Suprapubic skin (tissue), 4 donors: Measurements from ENCODE around the gene CSAG1. TPM values are rescaled to one million over a fixed set of nuclear protein-coding genes. Genes with fewer than 3 reads are reported as not detected.
A peak's percentile ranks its signal among the peaks of the same experiment; 100 is the strongest.
"Not testable (repeated sequence)": the region's sequence is repeated elsewhere in the genome, so short reads cannot be mapped to it uniquely, and the experiment has no call there.

ENCODE experiments used
- DNase-seq, 2 donors: peaks; one replicate each; pipeline ENCODE4 v3.0.0-alpha.2; 2019; ENCODE audit warnings: low spot score in 2 of 2
- H3K27ac ChIP-seq: fragments of 200-600 bp; sonication (generic); one replicate; pipeline ENCODE4 v1.5.1; 2019
- H3K27me3 ChIP-seq: fragments of 200-600 bp; sonication (generic); one replicate; pipeline ENCODE4 v1.5.1; 2019
- H3K36me3 ChIP-seq: fragments of 200-600 bp; sonication (generic); one replicate; pipeline ENCODE4 v1.5.1; 2019
- H3K4me1 ChIP-seq: fragments of 200-600 bp; sonication (generic); one replicate; pipeline ENCODE4 v1.5.1; 2019
- H3K4me3 ChIP-seq: fragments of 200-600 bp; sonication (generic); one replicate; pipeline ENCODE4 v1.5.1; 2019; ENCODE audit warnings: mild to moderate bottlenecking
- H3K9me3 ChIP-seq: fragments of 200-600 bp; sonication (generic); one replicate; pipeline ENCODE4 v1.5.1; 2019
- WGBS: methylation state at CpG from one replicate; pipeline ENCODE4 v1.1.5; 2018; 5-methylcytosine and 5-hydroxymethylcytosine counted together
- total RNA-seq, 4 donors: library from RNA; depleted of rRNA; stranded (reverse); fragments of >200 nt; gene quantifications; one replicate each; pipeline ENCODE4 v1.1.0, GENCODE V29; 2016

The CSAG1 gene
- total RNA-seq, 4 donors from 2014 or later = not detected

DNA sequence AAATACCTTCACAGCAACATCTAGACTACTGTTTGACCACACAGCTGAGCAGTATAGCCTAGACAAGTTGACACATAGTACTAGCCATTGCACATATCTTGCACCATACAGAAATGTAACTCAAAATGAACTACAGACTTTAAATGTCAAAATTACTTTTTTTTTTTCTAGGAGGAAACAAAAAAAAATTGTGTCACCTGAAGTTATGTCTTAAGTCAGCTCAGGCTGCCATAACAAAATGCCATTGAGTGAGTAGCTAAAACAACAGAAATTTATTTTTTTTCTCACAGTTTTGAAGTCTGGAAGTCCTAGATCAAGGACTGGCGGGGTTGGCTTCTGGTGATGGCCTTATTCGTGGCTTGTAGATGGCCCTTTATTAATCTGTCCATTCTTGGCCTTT lies 24.3 kb downstream of the CSAG1 start, which contains the start of gene CSAG2:
Gene CSAG2, minus strand, starts transcription at position 101 of the 400 bp plus-strand sequence. CDS start 161 bp downstream, outside the sequence.
- not testable (repeated sequence) for H3K27ac ChIP-seq, H3K36me3 ChIP-seq, DNase-seq, H3K27me3 ChIP-seq, H3K4me3 ChIP-seq, H3K9me3 ChIP-seq, H3K4me1 ChIP-seq
- no CpG with 5 or more reads among the region's 2 CpGs for WGBS

DNA sequence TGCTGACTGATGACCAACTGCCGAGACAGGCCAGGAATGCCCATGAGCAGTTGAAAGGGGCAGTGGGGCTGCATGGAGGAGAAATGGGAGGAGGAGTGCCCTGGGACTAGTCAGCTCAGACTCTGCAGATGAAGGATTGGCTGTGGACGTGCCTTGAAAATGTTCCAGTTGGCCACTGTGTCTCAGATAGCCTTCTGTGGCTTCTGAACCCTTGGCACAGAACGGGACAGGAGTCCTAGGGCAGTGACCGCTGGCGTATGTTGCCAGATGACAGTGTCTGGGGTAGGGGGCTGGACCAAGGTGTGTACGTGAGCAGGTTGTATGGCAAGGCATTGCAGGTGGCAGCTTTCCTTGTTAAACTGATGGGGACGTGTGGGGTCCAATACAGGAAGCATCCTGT lies 27.0 kb downstream of the CSAG1 start:
- H3K9me3 ChIP-seq, H3K4me3 ChIP-seq, H3K4me1 ChIP-seq, DNase-seq, H3K27me3 ChIP-seq, H3K36me3 ChIP-seq, H3K27ac ChIP-seq: not testable (repeated sequence)
- WGBS = 80% methylated on average over 1 of the region's 7 CpGs

DNA sequence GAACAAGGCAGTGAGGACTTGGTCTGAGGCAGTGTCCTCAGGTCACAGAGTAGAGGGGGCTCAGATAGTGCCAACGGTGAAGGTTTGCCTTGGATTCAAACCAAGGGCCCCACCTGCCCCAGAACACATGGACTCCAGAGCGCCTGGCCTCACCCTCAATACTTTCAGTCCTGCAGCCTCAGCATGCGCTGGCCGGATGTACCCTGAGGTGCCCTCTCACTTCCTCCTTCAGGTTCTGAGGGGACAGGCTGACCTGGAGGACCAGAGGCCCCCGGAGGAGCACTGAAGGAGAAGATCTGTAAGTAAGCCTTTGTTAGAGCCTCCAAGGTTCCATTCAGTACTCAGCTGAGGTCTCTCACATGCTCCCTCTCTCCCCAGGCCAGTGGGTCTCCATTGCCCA lies 33.1 kb downstream of the CSAG1 start:
- not testable (repeated sequence) for H3K4me1 ChIP-seq, H3K36me3 ChIP-seq, H3K27me3 ChIP-seq, H3K9me3 ChIP-seq, H3K4me3 ChIP-seq, H3K27ac ChIP-seq
- peak in 1 of 2 donors; percentile 49 for DNase-seq
- 100% methylated on average over 3 of the region's 5 CpGs for WGBS

DNA sequence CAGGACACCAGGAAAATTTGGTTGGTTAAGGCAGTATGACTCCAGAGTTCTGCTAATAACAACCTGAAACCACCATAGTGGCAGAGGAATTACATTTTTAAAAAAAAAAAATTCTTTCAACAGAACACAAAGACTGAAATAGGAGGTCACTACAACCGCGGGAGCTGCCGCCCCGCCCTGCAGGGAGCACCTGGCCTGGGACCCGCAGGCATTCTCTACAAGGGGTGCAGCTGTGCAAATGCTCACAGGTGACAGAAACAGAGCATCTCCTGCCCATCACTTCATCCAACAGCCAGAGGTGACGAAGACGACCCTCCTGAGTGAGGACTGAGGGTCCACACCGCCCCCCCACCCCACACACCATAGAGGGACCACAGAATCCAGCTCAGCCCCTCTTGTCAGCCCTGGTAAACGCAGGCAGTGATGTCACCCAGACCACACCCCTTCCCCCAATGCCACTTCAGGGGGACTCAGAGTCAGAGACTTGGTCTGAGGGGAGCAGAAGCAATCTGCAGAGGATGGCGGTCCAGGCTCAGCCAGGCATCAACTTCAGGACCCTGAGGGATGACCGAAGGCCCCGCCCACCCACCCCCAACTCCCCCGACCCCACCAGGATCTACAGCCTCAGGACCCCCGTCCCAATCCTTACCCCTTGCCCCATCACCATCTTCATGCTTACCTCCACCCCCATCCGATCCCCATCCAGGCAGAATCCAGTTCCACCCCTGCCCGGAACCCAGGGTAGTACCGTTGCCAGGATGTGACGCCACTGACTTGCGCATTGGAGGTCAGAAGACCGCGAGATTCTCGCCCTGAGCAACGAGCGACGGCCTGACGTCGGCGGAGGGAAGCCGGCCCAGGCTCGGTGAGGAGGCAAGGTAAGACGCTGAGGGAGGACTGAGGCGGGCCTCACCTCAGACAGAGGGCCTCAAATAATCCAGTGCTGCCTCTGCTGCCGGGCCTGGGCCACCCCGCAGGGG lies 35.3 kb downstream of the CSAG1 start, which contains the start of gene MAGEA3:
Gene MAGEA3, plus strand, starts transcription at position 843 of the 980 bp plus-strand sequence. CDS start 2,039 bp downstream, outside the sequence.
- H3K27ac ChIP-seq, H3K36me3 ChIP-seq, H3K9me3 ChIP-seq, H3K4me1 ChIP-seq, DNase-seq, H3K27me3 ChIP-seq, H3K4me3 ChIP-seq: not testable (repeated sequence)
- WGBS = no CpG with 5 or more reads among the region's 34 CpGs

DNA sequence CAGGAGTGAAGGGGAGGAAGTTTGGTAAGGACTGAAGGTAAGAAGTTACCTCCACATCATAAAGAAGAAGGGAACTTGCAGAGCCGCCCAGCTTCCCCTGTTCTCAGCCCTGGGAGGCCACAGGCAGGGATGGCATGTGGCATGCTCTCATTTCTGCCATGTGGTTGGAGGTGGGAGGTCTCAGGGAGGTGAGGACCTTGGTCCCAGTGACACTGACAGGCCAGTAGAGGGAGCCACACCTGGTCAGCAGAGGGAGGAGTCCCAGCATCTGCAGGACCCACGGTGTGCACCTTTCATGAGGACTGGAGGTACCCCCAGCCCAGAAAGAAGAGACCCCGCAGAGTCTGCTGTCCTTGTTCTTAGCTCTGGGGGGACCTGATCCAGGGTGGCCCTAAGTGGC lies 52.5 kb downstream of the CSAG1 start:
- not testable (repeated sequence) for H3K27ac ChIP-seq, H3K27me3 ChIP-seq, H3K9me3 ChIP-seq, H3K4me3 ChIP-seq, H3K36me3 ChIP-seq, DNase-seq, H3K4me1 ChIP-seq
- WGBS = no CpG with 5 or more reads among the region's 3 CpGs

Other genes starting within 250 kb of the CSAG1 start
- under 1 TPM in 3 of 4 donors, not detected in 1; 0.10 to 0.45 (median 0.34) TPM for gene GABRQ, start 95.8 kb downstream of the CSAG1 start, total RNA-seq
- gene MAGEA3, start 34.9 kb downstream of the CSAG1 start, total RNA-seq = not detected
- gene CSAG2, start 24.4 kb downstream of the CSAG1 start, total RNA-seq = not detected
- gene MAGEA2B, start 19.1 kb downstream of the CSAG1 start, total RNA-seq = not detected
- gene MAGEA12, start within 50 bp of the CSAG1 start, total RNA-seq = not detected
- not detected for gene MAGEA2, start 20.1 kb upstream of the CSAG1 start, total RNA-seq
- gene CSAG3, start 25.5 kb upstream of the CSAG1 start, total RNA-seq = not detected
- gene MAGEA6, start 36.0 kb upstream of the CSAG1 start, total RNA-seq = not detected
- 10 to 100 TPM in 3 of 4 donors, 1 to 10 TPM in 1; 8.9 to 24.1 (median 18.7) TPM for gene CETN2, start 97.0 kb upstream of the CSAG1 start, total RNA-seq
- gene NSDHL, start 97.3 kb upstream of the CSAG1 start, total RNA-seq = 10 to 100 TPM; 11.8 to 34.1 (median 22.4) TPM
- 10 to 100 TPM; 50.1 to 81.3 (median 66.1) TPM for gene ZNF185, start 164.3 kb upstream of the CSAG1 start, total RNA-seq